ENCODE data around the gene SOCS1. TPM values are rescaled to one million over a fixed set of nuclear protein-coding genes. Genes with fewer than 3 reads are reported as not detected.
A peak's percentile ranks its signal among the peaks of the same experiment; 100 is the strongest.

SOCS1 gene
- total and polyA plus RNA-seq, 9 of the 15 experiments (the other 6 are each of a cell fraction or from before 2014, with no cell fraction given), result 0.04 to 7.5 (median 2.3) TPM

GRCh38 chr16:11254913-11255736 lies 879 bp downstream of the SOCS1 start (continued):
- TF ChIP-seq PRDM10 (IDR thresholded peaks at IDR 0.05; ENCODE audit: partially characterized antibody) (no peak), TCF7 (IDR thresholded peaks at IDR 0.05; ENCODE audit: borderline replicate concordance) (no peak), NCOR1 (IDR thresholded peaks at IDR 0.05) (no peak), CREB5 (CRISPR knock-in tag; IDR thresholded peaks at IDR 0.05) (no peak), SMC3 (conservative IDR thresholded peaks at IDR 0.05; ENCODE audit: insufficient read depth, low read depth, low read length) (0 out of 2 replicates have a peak, but pooled peaks have one; percentile 3), SMARCC2 (IDR thresholded peaks at IDR 0.05; ENCODE audit: low read depth) (no peak), E2F1 (CRISPR knock-in tag; IDR thresholded peaks at IDR 0.05) (peak; percentile 96), SMARCA4 (IDR thresholded peaks at IDR 0.05) (no peak), POU5F1 (IDR thresholded peaks at IDR 0.05; ENCODE audit: borderline replicate concordance, low read depth, low read length, partially characterized antibody) (no peak), ZNF146 (CRISPR knock-in tag; IDR thresholded peaks at IDR 0.05; ENCODE audit: unreplicated experiment) (no peak), FOXK2 (conservative IDR thresholded peaks at IDR 0.05 in 1 of 2, IDR thresholded peaks at IDR 0.05 in 1 of 2; ENCODE audit: low read depth in 2 of 2) (no peak), PATZ1 (CRISPR knock-in tag; IDR thresholded peaks at IDR 0.05; ENCODE audit: borderline replicate concordance) (no peak), SMAD4 (CRISPR knock-in tag; conservative IDR thresholded peaks at IDR 0.05) (peak; percentile 74), ZNF316 (IDR thresholded peaks at IDR 0.05) (no peak), ZBTB1 (CRISPR knock-in tag; IDR thresholded peaks at IDR 0.05; ENCODE audit: borderline replicate concordance, low read depth) (peak; percentile 95), BDP1 (IDR thresholded peaks at IDR 0.05; ENCODE audit: insufficient read depth, insufficient read length) (no peak), NONO (IDR thresholded peaks at IDR 0.05; ENCODE audit: low read depth in 2 of 2, low read length in 1 of 2) (peak in 1 of 2 experiments; percentile 4; a peak in 1 of 4 replicates)

Data from K562 (cell line).